ENCODE results near the gene AHCYL2.
"Not testable (repeated sequence)": the region's sequence is repeated elsewhere in the genome, so short reads cannot be mapped to it uniquely, and the experiment has no call there.

The AHCYL2 gene

GRCh38 chr7:129298268-129298893 is 73.6 kb downstream of the AHCYL2 start:
- DNase-seq, result peak; percentile 38

DNA sequence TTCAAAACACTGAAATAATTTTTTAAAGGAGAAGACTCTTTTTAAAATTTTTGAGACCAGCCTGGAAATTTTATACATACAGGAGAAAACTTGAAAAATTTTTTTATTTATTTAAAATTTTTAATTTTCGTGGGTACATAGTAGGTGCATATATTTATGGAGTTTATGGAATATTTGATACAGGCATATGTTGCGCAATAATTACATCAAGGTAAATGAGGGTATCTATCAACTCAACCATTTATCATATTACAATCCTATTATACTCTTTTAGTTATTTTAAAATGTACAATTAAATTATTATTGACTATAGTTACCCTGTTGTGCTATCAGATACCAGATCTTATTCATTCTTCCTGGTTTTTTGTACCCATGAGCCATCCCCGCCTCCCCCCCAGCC is 75.1 kb downstream of the AHCYL2 start:
- DNase-seq, result no peak

DNA sequence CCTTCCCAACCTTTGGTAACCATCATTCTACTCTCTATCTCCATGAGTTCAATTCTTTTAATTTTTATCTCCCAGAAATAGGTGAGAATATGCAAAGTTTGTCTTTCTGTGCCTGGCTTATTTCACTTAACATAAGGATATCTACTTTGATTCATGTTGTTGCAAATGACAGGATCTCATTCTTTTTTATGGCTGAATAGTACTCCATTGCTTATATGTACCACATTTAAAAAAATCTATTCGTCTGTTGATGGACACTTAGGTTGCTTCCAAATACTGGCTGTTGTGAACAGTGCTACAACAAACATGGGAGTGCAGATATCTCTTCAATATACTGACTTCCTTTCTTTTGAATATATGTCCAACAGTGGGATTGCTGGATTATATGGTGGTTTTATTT is 75.5 kb downstream of the AHCYL2 start:
- DNase-seq, result not testable (repeated sequence)

GRCh38 chr7:129307592-129307991 is 82.8 kb downstream of the AHCYL2 start:
- DNase-seq, result no peak

- DNase-seq, result no peak
These were observed 83.2 kb downstream of the AHCYL2 start for GRCh38 chr7:129308047-129308446.

DNA sequence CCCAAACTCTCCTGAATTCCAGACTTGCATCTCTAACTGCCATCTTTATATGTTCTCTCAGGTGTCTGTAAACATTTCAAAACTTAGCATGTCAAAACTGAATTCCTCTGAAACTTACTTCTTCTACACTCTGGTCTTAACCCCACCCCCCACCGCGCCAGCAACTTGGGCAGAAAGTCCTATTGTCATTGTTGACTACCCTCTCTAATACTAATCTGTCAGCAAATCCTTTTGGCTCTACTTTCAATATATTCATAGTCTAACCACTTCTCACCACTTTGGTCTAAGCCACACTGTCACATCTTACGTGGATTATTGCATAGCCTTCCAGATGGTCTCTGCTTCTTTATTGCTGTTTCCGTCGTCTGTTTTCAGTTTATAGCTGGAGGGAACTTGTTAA is 86.6 kb downstream of the AHCYL2 start:
- DNase-seq, result no peak

DNA sequence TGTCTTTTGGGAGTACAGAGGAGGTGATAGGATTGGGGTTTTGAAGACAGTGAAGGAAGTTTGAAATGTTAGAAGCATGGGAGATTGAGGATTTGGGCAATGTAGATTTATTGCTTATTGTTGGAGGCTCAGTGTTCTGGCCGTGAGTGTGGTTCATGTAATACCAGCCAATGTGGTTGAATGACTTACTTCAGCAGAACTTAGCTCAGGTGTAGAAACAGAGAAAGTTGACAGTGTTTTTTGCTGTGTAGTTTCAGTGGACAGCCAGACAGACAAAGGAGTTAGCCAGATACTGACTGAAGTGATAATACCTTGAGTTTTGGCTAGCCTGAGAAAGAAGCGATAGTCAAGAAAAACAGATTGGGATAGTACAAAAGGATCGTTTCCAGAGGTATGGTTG is 88.5 kb downstream of the AHCYL2 start:
- no peak for DNase-seq

- no peak for DNase-seq
These were observed 91.1 kb downstream of the AHCYL2 start for GRCh38 chr7:129315960-129316359.

DNA sequence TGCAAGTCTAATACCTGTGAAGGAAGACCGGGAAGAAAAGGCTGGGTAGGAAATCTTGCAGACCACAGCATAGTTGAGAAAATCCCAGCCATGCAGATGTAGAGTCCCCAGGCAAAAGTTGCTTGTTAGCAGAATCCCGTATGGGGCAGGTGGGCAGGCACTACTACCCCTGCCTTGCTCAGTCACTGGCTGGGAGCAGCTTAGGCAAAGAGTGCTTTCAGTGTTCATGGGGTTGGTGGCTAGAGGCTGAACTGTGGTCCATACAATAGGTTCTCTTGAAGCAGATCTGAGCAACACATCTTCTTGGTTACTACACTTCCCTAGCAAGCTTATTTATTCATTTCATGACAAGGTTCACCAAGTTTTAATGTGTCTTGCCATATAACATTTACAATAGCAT is 92.6 kb downstream of the AHCYL2 start:
- no peak for DNase-seq

DNA sequence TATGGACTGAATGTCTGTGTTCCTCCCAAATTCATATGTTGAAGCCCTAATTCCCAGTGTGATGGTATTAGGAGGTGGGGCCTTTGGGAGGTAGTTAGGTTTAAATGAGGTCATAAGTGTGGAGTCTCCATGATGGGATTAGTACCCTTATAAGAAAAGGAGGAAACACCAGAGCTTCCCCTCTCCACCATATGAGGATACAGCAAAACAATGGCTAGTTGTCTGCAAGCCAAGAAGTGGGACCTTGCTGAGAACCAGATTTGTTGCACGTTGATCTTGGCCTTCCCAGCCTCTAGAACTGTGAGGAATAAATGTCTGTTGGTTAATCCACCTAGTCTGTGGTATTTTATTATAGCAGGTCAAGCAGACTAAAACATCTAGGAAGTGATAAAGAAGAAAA is 102.2 kb downstream of the AHCYL2 start:
- DNase-seq, result no peak

DNA sequence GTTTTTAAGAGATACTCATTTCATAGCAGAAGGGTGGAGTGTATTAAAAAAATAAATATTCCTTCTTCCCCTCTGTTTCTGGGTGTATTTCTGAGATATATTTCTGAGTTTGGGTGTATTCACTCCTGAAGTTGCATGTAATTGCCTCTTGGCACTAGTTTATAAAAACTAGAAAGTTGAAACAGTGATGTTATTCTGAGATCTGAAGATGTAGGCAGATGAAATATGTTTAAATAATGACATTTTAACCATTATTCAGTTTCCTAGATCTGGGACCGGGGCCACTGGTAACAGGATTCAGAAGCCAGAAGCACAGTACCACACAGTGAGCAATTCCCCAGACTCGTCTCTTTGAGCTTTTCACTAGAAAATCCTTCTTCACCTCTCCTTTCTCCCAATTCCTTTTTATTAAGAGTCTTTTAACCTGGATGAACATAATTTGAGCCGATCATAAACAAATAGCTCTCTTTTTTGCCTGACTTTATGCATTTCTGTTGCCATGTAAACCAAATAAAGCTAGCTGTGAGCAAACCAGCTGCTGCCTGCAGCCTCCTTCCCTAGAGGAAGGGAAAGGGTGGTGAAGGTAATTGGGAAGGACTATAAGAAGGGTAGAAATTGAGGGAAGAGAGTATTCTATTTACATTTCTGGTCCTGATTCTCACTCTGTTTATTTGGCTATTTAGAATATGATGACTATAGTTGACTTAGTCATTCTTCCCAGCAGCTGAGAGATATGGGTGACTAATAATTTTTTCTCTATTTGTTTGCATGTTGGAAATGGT is 107.6 kb downstream of the AHCYL2 start:
- peak; percentile 8 for DNase-seq

DNA sequence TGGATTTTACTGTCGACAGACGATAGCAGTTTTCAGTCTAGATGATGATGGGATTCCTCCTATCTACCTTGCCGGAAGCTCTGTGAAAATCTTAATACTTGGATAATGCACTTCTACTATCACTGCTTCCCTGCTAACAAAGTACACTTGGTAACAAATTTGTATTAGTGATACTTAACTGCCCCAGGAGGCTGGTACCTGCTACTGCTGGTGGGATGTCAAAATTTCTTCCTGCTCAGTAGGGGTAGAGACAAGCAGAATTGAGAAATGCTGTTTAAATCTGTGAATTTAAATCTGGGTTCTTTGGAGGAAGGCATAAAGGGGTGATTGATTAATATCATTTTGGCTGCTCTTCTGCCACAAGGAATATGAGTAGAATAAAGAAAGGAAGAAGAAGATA is 109.6 kb downstream of the AHCYL2 start:
- DNase-seq, result no peak

DNA sequence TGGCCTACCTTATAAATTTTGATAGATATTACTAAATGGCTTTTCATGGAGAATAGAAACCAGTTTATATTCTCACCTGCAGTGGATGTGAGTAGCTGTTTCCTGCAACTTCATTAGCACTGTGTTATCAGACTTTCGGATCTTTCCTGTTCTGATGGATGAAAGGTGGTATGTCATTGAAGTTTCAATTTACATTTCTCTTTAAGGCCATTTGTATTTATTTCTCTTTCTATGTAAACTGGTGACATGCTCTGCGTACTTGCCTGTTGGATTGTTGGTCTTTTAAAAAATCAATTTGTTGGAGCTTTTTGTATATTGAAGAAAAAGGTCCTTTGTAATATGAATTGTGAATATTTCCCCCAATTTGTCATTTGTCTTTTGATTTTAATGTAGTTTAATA is 113.6 kb downstream of the AHCYL2 start:
- no peak for DNase-seq

- no peak for DNase-seq
These were observed 116.4 kb downstream of the AHCYL2 start for GRCh38 chr7:129341212-129341611.

DNA sequence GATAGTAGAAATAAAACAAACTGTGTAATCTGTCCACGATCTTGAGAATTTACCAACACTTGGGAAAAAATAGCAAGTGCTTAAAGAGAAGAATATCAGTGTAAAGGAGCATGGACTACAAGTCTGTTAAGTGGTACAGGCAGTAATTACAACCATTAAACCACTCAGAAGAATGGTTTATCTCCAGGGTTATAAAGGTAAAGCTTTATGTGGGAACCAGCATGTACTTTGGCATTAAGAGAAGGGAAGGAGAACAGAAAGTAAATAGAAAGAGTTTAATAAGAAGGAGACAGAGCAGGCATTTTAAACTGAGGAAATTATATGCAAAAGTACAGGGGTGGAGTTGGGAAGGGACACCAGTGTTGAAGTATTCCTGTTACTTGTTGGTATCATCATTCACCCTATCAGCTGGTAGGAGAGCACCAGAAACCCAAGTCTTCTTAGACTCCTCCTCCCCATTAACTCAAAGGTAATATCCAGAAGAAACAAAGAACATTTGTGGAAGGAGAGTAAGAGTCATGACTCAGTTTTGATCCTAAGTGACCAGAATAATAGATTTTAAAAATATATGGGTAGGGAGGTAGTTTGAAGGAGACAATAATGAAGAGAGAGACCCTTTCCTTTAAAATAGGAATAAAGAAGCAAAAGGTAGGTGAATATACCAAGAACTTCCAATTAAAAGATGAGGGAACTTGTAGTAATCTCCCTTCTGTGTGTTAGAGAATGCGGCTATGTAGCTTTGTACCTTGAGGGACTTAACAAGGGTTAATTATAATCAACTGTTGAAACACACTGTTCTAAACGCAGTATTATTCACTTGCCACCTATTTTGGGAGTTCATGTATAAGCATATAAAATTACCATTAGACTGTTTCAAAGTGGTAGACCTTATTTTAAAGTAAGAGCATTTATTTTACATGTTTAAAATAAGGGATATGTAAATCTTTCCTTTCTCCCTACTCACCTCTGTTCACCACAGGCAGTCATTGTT is 117.3 kb downstream of the AHCYL2 start:
- DNase-seq, result no peak

DNA sequence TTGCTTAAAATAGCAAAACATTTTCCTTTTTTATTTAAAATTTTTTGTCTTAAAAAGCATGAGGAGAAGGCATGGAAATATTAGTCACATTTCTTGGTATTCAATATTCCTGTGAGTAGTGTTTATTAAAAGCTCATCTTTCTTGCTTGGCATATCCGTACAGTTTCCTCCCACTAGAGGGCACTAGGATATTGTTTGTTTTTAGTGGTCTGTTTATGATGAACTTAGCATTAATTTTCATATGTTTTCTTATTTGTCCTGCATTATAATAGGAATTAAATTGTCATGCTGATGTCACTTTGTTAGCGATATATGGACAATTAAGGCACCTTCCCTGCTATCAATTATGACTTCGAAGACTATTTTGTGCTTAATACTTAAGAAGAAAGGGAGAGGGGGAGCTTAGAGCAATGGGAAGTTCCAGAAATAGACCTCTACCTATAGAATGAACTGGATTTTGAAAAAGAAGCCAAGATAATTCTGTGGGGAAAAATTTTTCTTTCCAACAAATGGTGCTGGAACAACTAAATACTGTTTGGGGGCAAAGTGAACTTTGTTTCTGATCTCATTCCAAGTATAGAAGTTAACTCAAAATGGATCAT is 118.4 kb downstream of the AHCYL2 start:
- DNase-seq, result peak; percentile 36

GRCh38 chr7:129347330-129347729 is 122.5 kb downstream of the AHCYL2 start:
- no peak for DNase-seq

- DNase-seq, result no peak
These were observed 123.4 kb downstream of the AHCYL2 start for GRCh38 chr7:129348023-129348740.

DNA sequence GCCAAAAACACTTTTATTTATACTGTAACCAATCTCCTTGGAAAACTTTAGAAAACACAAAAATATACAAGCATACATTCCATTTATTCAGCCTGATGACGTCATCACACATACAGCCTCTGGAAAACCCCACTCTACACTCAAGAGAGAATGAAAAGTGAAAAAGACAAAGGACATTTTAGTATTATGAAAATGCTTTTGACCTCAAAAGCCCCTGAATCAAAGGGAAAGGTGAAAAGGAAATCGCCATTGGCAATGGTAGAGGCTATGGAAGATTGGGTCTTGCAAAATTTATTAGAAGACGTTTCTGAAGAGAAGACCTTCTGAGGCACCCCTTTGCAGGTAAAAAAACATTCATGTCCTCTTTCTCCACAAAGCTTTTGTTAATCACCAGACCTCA is 126.5 kb downstream of the AHCYL2 start:
- no peak for DNase-seq

DNA sequence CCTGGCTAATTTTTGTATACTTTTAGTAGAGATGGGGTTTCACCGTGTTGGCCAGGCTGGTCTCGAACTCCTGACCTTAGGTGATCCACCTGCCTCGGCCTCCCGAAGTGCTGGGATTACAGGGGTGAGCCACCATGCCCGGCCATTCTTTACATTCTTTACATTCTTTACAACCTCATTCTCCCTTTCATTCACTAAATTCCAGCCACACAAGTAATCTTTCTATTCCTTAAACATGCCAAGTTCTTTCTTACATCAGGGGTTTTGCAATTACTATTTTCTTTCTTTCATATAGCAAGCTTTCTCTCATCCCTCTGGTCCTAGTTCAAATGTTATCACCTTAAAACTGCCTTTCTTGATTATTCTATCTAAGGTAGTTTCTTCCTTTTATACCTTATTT is 128.3 kb downstream of the AHCYL2 start:
- not testable (repeated sequence) for DNase-seq

DNA sequence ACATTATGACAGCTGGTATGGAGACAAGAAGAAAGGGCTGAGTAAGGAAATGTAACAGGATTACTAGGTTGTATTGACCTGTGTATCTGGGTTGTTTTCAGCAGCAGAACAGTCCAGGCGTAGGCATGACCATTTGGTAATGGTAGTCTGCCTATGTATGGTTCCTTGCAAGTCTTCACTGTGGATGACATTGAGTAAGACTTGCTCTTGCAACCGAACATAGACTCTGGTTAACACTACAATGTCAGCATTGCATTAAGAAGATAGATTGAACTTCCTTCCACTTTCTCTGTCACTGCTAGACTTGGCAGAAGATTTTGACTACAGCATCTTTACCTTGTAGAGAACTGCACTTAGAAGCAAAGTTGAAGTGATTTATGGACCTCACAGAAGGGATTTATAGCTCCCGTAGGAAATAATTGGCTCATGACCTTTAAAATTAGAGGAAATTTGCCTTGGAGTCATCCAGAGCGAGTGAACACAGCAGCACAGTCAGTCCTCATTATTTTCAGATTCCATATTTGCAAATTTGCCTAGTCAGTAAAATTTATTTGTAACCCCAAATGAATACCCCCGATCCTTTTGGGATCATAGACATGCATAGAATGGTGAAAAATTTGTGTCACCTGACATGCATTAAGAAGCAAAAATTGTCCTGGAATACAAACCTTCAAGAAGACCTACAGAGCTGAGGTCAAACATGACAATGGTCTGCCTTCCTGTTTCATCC is 129.8 kb downstream of the AHCYL2 start:
- DNase-seq, result no peak

DNA sequence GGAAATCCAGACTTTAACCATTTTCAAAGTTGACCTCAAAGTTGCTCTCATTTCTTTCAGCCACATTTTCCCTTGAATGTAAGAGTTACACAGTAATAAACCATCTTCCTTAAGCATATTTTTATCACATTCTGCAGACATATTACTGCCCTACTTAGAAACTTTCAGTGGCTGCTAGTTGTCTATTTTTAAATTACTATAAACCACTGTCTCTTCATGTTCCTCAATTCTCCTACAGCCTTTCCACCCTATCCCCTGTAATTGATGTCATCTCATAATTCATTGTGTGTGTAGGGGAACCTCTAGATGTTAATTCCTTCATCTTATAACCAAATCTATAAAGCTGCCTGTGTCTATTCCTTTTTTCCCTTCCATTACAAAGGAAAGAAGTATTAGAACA is 131.3 kb downstream of the AHCYL2 start:
- no peak for DNase-seq
